Left colon (tissue), 2 donors: ENCODE data around the gene NHS. TPM values are rescaled to one million over a fixed set of nuclear protein-coding genes. Genes with fewer than 3 reads are reported as not detected.

ENCODE experiments used
- ATAC-seq: fragments of 200-7000 bp; cut with Tn5 transposase; one replicate; pipeline ENCODE4 v1.9.1; 2020; ENCODE audit warnings: mild to moderate bottlenecking, moderate library complexity
- DNase-seq, 2 donors: peaks; one replicate each; pipeline ENCODE4 v3.0.0-alpha.2; 2020
- intact Hi-C, 2 donors: fragments of 100-400 bp; cut with DNase I in 1 of 2; cut with micrococcal nuclease in 1 of 2; formaldehyde crosslinking; loops; one replicate each; pipeline versions ENCODE4 v1.11.2 to v1.14.0; 2022; cut with DNase I, micrococcal nuclease
- total RNA-seq, 2 donors: library from RNA; stranded (reverse); fragmentation: NEBNext Ultra II Directional; extraction: Animal tissue kit (Norgen Biotek cat#: 25700); gene quantifications; one replicate each; pipeline ENCODE4 v1.2.1, GENCODE V29; 2021
- donor health status: DM: no; HTN: no; CAD: no.
- donor health status: DM: yes; HTN: yes; CAD: no.

NHS gene
- total RNA-seq, 2 donors from 2014 or later, result 1.9 to 2.0 TPM

DNA sequence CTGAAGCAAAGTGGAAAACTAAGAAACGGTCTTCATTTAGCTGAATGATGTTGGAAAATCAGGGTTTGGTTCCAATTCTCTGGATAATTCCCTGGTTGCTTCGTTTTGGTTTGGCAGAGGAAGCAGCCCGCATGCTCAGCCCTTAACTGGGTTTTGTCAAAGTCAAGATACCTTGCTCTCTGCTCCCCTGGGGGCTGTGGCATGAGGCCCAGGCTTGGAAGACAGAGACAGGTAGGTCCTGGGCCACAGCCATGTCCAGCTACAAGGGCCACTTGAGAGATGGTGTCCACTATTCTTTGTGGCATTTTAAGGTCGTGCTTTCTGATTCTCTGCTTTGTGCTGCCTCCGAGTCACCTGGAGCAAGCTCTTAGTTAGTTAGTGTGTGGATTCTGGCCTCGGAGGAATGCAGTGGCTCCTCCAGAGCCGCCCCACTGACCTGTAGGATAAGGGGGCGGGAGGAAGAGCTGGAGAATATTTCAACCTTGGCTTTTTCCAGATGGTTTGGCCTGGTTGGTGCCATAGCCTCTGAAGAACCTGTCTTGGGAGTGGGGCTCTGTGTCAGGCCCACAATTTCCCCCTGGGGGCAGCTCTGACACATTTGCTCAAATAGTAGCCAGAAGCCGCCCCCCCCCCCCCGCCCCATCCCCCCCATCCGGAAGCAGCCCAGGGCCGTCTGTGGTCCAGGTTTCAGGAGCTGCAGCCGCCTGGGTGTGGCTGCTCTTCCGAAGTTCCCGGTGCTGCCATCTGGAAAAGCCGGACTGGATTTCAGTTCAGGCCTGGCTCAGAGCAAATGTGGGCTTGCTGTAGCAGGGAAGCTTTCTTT is 147.1 kb downstream of the NHS start:
- ATAC-seq (peak; percentile 75), DNase-seq (peak in 1 of 2 donors; percentile 42)
- intact Hi-C loops, result no loop called here

DNA sequence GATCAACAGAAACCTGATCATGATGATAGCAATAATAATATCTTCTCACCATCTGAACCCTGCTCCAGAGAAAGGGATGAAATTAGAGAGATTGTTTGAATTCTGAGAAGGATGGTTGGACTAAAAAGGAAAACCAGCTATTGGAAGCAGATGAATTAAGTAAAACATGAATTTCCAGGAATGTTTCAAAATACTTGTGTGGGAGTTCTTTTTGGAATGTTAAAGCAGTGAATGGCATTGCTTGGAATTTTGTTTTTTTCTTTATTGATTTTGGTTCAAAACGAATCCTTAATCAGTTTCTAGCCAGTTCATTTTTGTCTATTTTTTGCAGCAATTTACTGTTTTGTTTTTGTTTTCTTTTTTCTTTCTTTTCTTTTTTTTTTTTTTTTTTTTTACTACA is 150.3 kb downstream of the NHS start:
- DNase-seq (no peak), ATAC-seq (no peak)
- intact Hi-C loops, result no loop called here

- intact Hi-C loops, result no loop called here
- DNase-seq, result no peak
These were observed 151.0 kb downstream of the NHS start for GRCh38 chrX:17525762-17526555.

DNA sequence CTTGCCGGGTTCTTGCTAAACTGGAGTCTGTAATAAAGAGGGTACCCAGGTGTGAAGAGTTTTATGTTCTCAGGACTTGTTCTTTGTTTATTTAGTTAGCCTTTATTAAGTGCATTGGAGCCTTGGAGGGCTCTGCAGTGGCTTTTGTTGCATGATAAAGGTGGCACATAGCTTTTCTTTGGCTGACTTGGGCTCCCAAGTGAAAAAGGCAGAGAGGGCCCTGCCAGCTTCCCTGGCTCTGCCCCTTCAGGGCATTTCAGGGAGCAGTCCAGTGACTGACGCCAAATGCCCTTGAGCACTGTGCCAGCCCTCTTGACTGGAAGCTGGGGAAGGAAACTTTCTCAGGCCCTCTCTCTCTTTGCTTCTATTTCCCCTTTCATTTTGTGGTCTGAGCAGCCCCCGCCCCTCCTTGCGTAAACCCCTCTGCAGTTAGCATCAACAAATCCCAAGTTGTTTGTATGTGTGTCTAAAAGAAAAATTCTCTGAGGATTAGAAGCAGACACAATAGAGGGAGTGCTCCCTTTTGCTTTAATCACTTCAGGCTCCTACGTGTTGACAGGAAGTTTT is 152.2 kb downstream of the NHS start:
- intact Hi-C loops, result no loop called here
- DNase-seq, result peak in 1 of 2 donors; percentile 25
- ATAC-seq, result peak; percentile 63

More at GRCh38 chrX:17525762-17526555, 151.0 kb downstream of the NHS start:
- no peak for ATAC-seq

GRCh38 chrX:17527922-17528321 is 152.9 kb downstream of the NHS start:
- intact Hi-C loops, result no loop called here
- ATAC-seq, result no peak
- DNase-seq, result no peak

DNA sequence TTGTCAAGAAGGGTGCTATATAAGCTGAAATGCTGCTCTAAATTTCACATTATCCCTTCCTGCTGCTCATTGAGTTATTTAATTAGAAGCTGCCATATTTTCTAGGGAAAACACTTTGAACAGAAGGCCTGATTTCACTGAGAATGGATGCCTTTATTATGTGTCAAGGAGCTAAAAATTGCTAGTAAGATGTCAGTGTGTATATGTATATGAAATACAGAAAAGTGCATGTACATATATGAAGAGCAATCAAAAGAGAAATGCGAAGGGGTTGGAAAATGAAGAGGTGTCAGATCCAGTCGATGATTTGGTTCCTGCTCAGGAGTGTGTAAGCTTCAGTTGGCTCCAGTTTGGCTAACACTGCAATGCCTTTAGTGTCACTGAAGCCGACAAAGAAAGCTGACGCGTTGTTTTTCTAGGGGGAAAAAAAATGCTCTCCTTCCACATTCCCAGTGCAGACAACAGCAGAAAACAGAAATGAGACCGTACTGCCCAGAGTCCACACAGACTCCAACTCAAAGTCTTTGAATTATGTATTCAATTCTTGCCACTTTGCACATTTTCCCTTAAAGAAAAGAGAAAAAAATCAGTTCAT is 154.2 kb downstream of the NHS start:
- intact Hi-C loops, result no loop called here
- DNase-seq (no peak), ATAC-seq (no peak)

DNA sequence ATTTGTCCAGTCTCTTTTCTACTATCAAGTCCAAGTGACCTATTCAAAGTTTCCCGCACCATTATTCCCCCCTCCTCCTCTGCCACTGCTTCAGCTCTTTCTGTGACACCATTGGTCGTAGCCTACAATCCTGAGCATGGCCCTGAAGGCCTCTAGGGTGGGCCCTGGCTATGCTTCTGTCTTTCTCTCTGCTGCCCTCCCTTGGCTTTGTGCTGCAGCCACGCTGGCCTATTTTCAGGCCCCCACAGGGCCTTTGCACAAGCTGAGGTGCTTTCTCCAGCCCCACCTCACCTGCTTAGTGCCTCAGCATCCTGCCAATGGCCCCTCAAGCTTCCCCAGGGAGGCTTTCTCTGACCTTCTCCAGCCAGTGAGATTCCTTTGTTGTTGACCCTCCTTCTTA is 156.5 kb downstream of the NHS start:
- DNase-seq, result no peak
- intact Hi-C loops, result no loop called here
- ATAC-seq, result no peak

GRCh38 chrX:17535229-17535628 is 160.2 kb downstream of the NHS start:
- intact Hi-C loops, result no loop called here
- DNase-seq, result no peak
- ATAC-seq, result no peak

GRCh38 chrX:17537723-17538243 is 162.8 kb downstream of the NHS start:
- ATAC-seq (peak; percentile 95), DNase-seq (peak; percentile 26 to 54)
- intact Hi-C loops, result no loop called here

- ATAC-seq, result no peak
- intact Hi-C loops, result no loop called here
These were observed 167.1 kb downstream of the NHS start for GRCh38 chrX:17542123-17542522.

GRCh38 chrX:17544821-17545220 is 169.8 kb downstream of the NHS start:
- DNase-seq, result no peak
- intact Hi-C loops, result no loop called here
- ATAC-seq, result peak; percentile 70

More at GRCh38 chrX:17542123-17542522, 167.1 kb downstream of the NHS start:
- DNase-seq, result no peak

- DNase-seq (no peak), ATAC-seq (no peak)
- intact Hi-C loops, result no loop called here
These were observed 171.4 kb downstream of the NHS start for GRCh38 chrX:17546356-17546755.

DNA sequence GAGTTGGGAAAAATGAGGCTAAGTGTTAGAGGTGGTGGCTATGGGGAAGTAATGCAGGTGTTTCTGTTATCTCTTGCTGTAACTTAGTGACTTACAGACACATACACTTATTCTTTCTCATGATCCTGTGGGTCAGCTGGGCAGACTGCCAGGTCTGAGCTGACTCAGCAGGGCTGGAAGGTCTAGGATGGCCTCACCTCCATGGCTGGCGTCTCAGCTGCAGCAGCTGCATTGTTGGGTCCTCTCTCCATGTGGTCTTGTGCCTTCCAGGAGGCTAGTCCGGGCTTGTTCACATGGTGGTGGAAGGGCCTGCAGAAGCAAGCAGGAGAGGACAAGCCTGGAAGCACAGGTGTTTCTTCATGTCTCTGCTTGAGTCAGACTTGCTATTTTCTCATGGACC is 172.7 kb downstream of the NHS start:
- DNase-seq (peak; percentile 60 to 70), ATAC-seq (peak; percentile 86)
- intact Hi-C loops, result no loop called here

DNA sequence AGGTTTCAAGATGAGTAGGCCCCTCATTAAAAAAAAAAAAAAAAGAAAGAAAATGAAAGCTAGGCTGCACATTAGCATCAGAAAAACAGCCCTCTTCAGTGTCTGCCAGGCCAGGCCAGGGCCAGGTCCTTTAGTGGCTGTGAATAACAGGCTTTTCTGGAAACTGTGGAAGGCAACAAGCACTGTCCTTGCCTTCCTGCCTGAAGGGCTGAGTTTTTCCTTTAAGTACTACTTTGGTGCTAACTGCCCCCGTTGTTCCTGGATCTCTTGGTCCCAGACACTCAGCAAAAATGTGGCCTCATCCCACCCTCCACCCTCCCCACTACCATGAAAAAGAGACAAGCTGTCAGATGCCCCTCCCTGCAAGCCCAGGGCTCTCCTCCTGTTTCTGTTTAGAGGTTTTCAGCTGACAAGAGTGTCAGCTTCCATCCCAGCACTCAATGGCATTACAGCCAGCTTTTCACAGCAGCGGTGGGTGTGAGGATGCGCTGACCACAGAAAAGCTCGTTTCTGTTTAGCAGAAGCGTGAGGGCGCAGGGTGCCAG is 174.2 kb downstream of the NHS start:
- intact Hi-C loops, result no loop called here
- ATAC-seq (no peak), DNase-seq (no peak)

DNA sequence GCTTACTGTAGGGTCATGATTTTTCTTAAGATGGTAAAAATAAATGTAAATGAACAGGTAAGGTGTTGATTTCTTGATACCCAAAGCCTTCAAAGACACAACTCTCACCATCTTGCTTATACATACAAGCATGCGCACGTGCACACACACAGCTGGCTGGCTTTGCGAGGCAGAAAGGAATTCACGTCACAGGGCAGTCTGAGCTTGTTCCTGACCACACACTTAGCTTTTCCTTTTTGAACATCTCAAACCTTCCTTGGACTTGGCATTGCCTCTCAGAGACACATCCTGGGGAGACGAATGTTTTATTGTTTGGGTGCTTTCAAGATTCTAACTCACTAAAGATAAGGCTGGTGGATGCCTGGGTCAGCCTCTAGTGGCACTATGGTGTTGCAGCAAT is 175.0 kb downstream of the NHS start:
- ATAC-seq (no peak), DNase-seq (no peak)
- intact Hi-C loops, result no loop called here

GRCh38 chrX:17552044-17552650 is 177.1 kb downstream of the NHS start:
- intact Hi-C loops, result no loop called here
- ATAC-seq (no peak), DNase-seq (no peak)

- intact Hi-C loops, result no loop called here
- DNase-seq (peak; percentile 27 to 30), ATAC-seq (peak; percentile 64)
These were observed 178.5 kb downstream of the NHS start for GRCh38 chrX:17553469-17553868.

DNA sequence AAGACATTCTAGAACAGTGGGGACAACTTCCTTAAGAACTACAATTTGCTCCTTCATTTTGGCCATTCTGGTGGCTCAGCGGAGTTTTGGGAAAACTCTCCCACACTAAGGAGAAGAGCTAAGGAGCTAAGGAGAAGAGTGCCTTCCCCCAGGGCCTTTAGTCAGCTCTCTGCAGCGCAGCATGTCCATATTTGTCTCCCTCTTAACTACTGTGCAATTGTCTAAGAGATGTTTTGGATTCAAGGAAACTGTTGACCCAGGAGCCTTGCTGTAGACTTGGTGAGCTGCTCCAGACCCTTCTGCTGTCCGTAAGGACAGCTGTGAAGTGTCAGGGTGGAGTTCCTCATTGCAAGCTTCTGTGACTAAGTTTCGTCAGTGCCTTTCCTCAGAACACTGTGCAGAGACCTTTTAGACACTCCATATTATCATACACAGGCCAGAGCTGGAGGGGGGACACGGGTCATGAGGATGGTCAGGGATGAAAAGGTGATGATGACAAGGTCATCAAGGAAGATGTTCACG is 179.0 kb downstream of the NHS start:
- intact Hi-C loops, result no loop called here
- DNase-seq (no peak), ATAC-seq (no peak)
